Adrenal gland (tissue), 5 donors: ENCODE data around the gene TIMM29.

Experiments used
- CTCF ChIP-seq, 6 experiments: fragments of 450-650 bp in 4 of 6; fragments of 200-600 bp in 2 of 6; sonication (generic) in 1 of 6; IDR thresholded peaks; 1 replicate in 5 of 6; 2 replicates in 1 of 6; pipeline versions ENCODE4 v1.5.1 to v1.8.0; 2016 to 2021; ENCODE audit warnings: antibody characterized with exemption in 6 of 6, mild to moderate bottlenecking in 2 of 6, moderate library complexity in 1 of 6
- POLR2A ChIP-seq, 2 donors: fragments of 450-650 bp; IDR thresholded peaks; one replicate each; pipeline ENCODE4 v1.6.1; 2017; ENCODE audit warnings: antibody characterized with exemption in 2 of 2, mild to moderate bottlenecking in 2 of 2, moderate library complexity in 1 of 2
- donor health status: DM: no; HTN: no; CAD: no.

GRCh38 chr19:10920288-10920655 lies 8.3 kb upstream of the TIMM29 start:
- TF ChIP-seq CTCF (IDR thresholded peaks at IDR 0.05) = no peak
- no peak for TF ChIP-seq POLR2A (IDR thresholded peaks at IDR 0.05)
